HepG2 (cell line): Measurements from ENCODE around the gene INTS1.

Experiments
- GABPA ChIP-seq, 2 experiments: IDR thresholded peaks; 2 replicates each; pipeline ENCODE4 v1.6.1; 2011 to 2016; ENCODE audit warnings: low read depth in 2 of 2, low read length in 1 of 2, missing biosample characterization in 1 of 2, missing genetic modification characterization in 1 of 2
- MAFK ChIP-seq, 2 experiments: IDR thresholded peaks in 1 of 2; conservative IDR thresholded peaks in 1 of 2; 2 replicates each; pipeline ENCODE4 v1.6.1; 2011; ENCODE audit warnings: improper control_type of control experiment in 2 of 2, low read length in 2 of 2
- RBM22 ChIP-seq: fragments of 200-400 bp; formaldehyde crosslinking; optimal IDR thresholded peaks from 2 replicates; pipeline ENCODE3; 2017; ENCODE audit warnings: mild to moderate bottlenecking, low read length, moderate library complexity
- SRF ChIP-seq: IDR thresholded peaks from 2 replicates; pipeline ENCODE4 v1.6.1; 2011; ENCODE audit warnings: mild to moderate bottlenecking, low read depth, low read length, moderate library complexity
- ZMYM3 ChIP-seq: sonication (generic); formaldehyde crosslinking; IDR thresholded peaks from 2 replicates; pipeline ENCODE4 v1.5.1; 2020; ENCODE audit warnings: mild to moderate bottlenecking, missing genetic modification reagents
- TF ChIP-seq, protein P1 (sequence below): sonication (generic); formaldehyde crosslinking; IDR thresholded peaks from 2 replicates; pipeline ENCODE4 v1.5.0; 2020; ENCODE audit warnings: mild to moderate bottlenecking, missing genetic modification reagents, moderate library complexity
- TF ChIP-seq, protein P2 (sequence below): sonication (generic); formaldehyde crosslinking; IDR thresholded peaks from 2 replicates; pipeline ENCODE4 v1.5.0; 2020; ENCODE audit warnings: missing genetic modification reagents

DNA sequence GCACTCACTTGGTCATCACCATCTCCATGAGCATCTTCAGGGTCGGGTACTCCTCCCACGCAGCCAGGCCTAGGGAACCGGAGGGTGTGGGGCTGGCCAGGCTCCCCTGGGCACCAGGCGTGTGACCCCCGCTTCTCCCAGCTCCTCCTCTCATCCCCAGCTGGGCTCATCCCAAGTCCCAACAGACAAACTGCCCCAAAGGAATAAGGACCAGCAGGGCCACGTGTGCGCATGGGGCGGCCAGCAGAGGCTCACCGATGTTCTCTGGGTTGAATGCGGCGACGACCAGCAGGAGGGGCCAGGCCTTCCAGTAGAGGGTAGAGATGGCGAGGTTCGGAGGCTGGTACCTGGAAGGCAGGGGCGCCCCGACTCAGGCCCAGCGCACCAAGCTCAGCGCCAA lies 14.9 kb downstream of the INTS1 start:
- no peak for TF ChIP-seq SRF
- TF ChIP-seq GABPA (IDR thresholded peaks at IDR 0.05; ENCODE audit: low read depth, low read length): no peak
- TF ChIP-seq GABPA (CRISPR knock-in tag; IDR thresholded peaks at IDR 0.05; ENCODE audit: low read depth): no peak
- no peak for TF ChIP-seq ZMYM3
- no peak for TF ChIP-seq RBM22
- no peak for TF ChIP-seq MAFK (conservative IDR thresholded peaks at IDR 0.05 in 1 of 2, IDR thresholded peaks at IDR 0.05 in 1 of 2; ENCODE audit: low read length in 2 of 2)
- TF ChIP-seq, protein P1, sequence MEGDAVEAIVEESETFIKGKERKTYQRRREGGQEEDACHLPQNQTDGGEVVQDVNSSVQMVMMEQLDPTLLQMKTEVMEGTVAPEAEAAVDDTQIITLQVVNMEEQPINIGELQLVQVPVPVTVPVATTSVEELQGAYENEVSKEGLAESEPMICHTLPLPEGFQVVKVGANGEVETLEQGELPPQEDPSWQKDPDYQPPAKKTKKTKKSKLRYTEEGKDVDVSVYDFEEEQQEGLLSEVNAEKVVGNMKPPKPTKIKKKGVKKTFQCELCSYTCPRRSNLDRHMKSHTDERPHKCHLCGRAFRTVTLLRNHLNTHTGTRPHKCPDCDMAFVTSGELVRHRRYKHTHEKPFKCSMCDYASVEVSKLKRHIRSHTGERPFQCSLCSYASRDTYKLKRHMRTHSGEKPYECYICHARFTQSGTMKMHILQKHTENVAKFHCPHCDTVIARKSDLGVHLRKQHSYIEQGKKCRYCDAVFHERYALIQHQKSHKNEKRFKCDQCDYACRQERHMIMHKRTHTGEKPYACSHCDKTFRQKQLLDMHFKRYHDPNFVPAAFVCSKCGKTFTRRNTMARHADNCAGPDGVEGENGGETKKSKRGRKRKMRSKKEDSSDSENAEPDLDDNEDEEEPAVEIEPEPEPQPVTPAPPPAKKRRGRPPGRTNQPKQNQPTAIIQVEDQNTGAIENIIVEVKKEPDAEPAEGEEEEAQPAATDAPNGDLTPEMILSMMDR (CRISPR knock-in tag): no peak
- TF ChIP-seq, protein P2, sequence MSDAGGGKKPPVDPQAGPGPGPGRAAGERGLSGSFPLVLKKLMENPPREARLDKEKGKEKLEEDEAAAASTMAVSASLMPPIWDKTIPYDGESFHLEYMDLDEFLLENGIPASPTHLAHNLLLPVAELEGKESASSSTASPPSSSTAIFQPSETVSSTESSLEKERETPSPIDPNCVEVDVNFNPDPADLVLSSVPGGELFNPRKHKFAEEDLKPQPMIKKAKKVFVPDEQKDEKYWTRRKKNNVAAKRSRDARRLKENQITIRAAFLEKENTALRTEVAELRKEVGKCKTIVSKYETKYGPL: no peak
